Stimulated activated naive CD8-positive, alpha-beta T cell treated with anti-CD3 and anti-CD28 coated beads, Interleukin-15, Interleukin-2, amounts not matched to agents 100 ng/mL and 50 ng/mL, for 24 hours (primary cell): Measurements from ENCODE around the gene SP9.
A peak's percentile ranks its signal among the peaks of the same experiment; 100 is the strongest.
"Not testable (repeated sequence)": the region's sequence is repeated elsewhere in the genome, so short reads cannot be mapped to it uniquely, and the experiment has no call there.

Experiments
- H3K27ac Mint-ChIP-seq: one replicate; pipeline ENCODE4 v1.8.0; 2021; ENCODE audit warnings: mild to moderate bottlenecking, mixed read lengths
- H3K27me3 Mint-ChIP-seq: one replicate; pipeline ENCODE4 v1.8.0; 2021; ENCODE audit warnings: mixed read lengths
- H3K36me3 Mint-ChIP-seq: one replicate; pipeline ENCODE4 v1.8.0; 2021; ENCODE audit warnings: low read depth, mixed read lengths
- H3K4me1 Mint-ChIP-seq: one replicate; pipeline ENCODE4 v1.8.0; 2021; ENCODE audit warnings: low read depth, mixed read lengths
- H3K4me3 Mint-ChIP-seq: one replicate; pipeline ENCODE4 v1.8.0; 2021; ENCODE audit warnings: mild to moderate bottlenecking, mixed read lengths
- H3K9me3 Mint-ChIP-seq: one replicate; pipeline ENCODE4 v1.8.0; 2021; ENCODE audit warnings: mixed read lengths

Gene SP9

DNA sequence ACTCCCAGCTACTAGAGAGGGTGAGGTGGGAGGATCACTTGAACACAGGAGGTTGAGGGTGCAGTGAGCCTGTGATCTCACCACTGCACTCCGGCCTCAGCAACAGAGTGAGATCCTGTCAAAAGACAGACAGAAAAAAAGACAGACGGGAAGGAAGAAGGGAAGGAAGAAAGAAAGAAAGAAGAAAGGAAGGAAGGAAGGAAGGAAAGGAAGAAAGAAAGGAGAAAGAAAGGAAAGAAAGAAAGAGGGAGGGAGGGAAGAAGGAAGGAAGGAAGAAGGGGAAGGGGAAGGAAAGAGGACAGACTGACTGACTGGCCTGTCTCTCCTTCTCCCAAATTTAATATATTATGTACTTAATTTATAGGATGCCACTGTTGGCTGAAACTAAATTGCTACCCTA is 21.6 kb downstream of the SP9 start:
- Mint-ChIP-seq H3K27me3 (no peaks in the 10 kb centered on the region), H3K27ac (no peak overlapping the region), H3K4me3 (no peak overlapping the region), H3K36me3 (peaks cover 22% of the 10 kb centered on the region), H3K4me1 (no peaks in the 10 kb centered on the region), H3K9me3 (no peaks in the 10 kb centered on the region)

DNA sequence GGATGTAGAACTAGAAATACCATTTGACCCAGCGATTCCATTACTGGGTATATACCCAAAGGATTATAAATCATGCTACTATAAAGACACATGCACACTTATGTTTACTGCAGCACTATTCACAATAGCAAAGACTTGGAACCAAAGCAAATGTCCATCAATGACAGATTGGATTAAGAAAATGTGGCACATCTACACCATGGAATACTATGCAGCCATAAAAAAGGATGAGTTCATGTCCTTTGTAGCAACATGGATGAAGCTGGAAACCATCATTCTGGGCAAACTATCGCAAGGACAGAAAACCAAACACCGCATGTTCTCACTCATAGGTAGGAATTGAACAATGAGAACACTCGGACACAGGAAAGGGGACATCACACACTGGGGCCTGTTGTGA is 24.9 kb downstream of the SP9 start:
- H3K27me3 Mint-ChIP-seq, H3K4me3 Mint-ChIP-seq, H3K9me3 Mint-ChIP-seq, H3K4me1 Mint-ChIP-seq, H3K27ac Mint-ChIP-seq: not testable (repeated sequence)
- H3K36me3 Mint-ChIP-seq = peaks cover 39% of the 10 kb centered on the region

DNA sequence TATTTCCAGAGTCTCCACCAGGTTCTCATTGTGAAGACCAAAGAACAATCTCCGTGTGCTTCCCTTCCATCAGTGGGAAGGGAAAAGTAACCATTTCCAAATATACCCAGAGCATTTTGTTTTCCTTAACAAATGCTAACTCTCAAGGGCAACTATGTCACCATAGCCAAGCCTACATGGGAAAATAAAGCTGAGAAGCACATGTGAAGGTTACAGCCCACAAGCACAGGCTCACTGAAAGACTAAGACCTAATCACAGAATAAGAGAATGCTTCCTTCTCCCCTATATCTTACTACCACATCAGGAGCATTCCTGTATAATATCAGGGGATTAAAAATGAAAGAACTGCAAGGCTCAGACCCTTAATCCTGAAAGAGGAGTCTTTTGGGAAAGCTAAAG is 28.2 kb downstream of the SP9 start:
- Mint-ChIP-seq H3K4me3 (no peak overlapping the region), H3K9me3 (peaks cover 18% of the 10 kb centered on the region), H3K27ac (no peak overlapping the region), H3K27me3 (no peaks in the 10 kb centered on the region), H3K36me3 (peaks cover 70% of the 10 kb centered on the region), H3K4me1 (no peaks in the 10 kb centered on the region)

- H3K27me3 Mint-ChIP-seq, H3K27ac Mint-ChIP-seq, H3K4me1 Mint-ChIP-seq, H3K4me3 Mint-ChIP-seq: not testable (repeated sequence)
- Mint-ChIP-seq H3K9me3 (peaks cover 18% of the 10 kb centered on the region), H3K36me3 (peaks cover 75% of the 10 kb centered on the region)
Measured at GRCh38 chr2:174363492-174364225, 28.9 kb downstream of the SP9 start.

DNA sequence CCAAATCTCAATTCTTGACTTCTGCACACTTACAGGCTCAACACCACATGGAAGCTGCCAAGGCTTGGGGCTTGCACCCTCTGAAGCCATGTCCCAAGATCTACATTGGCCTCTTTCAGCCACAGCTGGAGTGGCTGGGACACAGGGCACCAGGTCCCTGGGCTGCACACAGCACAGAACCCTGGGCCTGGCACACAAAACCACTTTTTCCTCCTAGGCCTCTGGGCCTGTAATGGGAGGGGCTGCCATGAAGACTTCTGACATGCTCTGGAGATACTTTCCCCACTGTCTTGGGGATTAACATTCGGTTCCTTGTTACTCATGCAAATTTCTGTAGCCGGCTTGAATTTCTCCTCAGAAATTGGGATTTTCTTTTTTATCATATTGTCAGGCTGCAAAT is 29.9 kb downstream of the SP9 start:
- peaks cover 18% of the 10 kb centered on the region for H3K9me3 Mint-ChIP-seq
- H3K4me1 Mint-ChIP-seq = no peaks in the 10 kb centered on the region
- H3K27me3 Mint-ChIP-seq = no peaks in the 10 kb centered on the region
- peaks cover 78% of the 10 kb centered on the region for H3K36me3 Mint-ChIP-seq
- no peak overlapping the region for H3K27ac Mint-ChIP-seq
- H3K4me3 Mint-ChIP-seq = no peak overlapping the region

GRCh38 chr2:174365571-174365970 is 30.8 kb downstream of the SP9 start:
- peaks cover 18% of the 10 kb centered on the region for H3K9me3 Mint-ChIP-seq
- H3K27me3 Mint-ChIP-seq = no peaks in the 10 kb centered on the region
- H3K27ac Mint-ChIP-seq = no peak overlapping the region
- H3K4me1 Mint-ChIP-seq = no peaks in the 10 kb centered on the region
- H3K4me3 Mint-ChIP-seq = no peak overlapping the region
- peaks cover 81% of the 10 kb centered on the region for H3K36me3 Mint-ChIP-seq

GRCh38 chr2:174368691-174369090 is 33.9 kb downstream of the SP9 start:
- Mint-ChIP-seq H3K27me3 (no peaks in the 10 kb centered on the region), H3K9me3 (peaks cover 15% of the 10 kb centered on the region)

DNA sequence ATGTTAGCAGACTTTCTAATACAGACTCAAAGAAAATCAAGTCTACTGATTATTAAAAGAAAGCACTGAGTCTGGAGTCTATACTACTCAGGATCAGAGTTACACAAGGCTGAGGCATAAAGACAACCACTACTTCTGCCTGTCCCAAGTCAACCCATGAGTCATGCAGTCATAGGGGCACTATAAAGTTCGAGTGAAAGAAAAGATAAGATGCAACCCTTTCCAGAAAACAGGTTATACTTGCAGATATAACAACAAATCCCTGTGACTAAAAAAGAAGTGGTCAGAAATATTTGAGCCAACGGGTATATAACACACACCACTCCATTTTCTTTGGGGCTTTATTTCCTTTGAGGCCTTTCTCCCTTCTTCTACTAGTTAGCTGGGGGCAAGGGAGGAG is 42.2 kb downstream of the SP9 start:
- Mint-ChIP-seq H3K9me3 (no peaks in the 10 kb centered on the region), H3K27ac (no peak overlapping the region), H3K4me3 (no peak overlapping the region), H3K27me3 (no peaks in the 10 kb centered on the region), H3K36me3 (peaks cover 55% of the 10 kb centered on the region), H3K4me1 (no peaks in the 10 kb centered on the region)

More at GRCh38 chr2:174368691-174369090, 33.9 kb downstream of the SP9 start:
- no peak overlapping the region for H3K4me3 Mint-ChIP-seq
- no peak overlapping the region for H3K27ac Mint-ChIP-seq
- no peaks in the 10 kb centered on the region for H3K4me1 Mint-ChIP-seq
- H3K36me3 Mint-ChIP-seq = peaks cover 68% of the 10 kb centered on the region

GRCh38 chr2:174383796-174384195 is 49.0 kb downstream of the SP9 start:
- Mint-ChIP-seq H3K27ac (peak overlapping the region; percentile 49), H3K4me1 (peaks cover 17% of the 10 kb centered on the region), H3K4me3 (no peak overlapping the region), H3K9me3 (no peaks in the 10 kb centered on the region), H3K27me3 (no peaks in the 10 kb centered on the region), H3K36me3 (peaks cover 51% of the 10 kb centered on the region)

GRCh38 chr2:174385201-174385600 is 50.4 kb downstream of the SP9 start:
- Mint-ChIP-seq H3K27me3 (no peaks in the 10 kb centered on the region), H3K9me3 (no peaks in the 10 kb centered on the region), H3K4me1 (peaks cover 23% of the 10 kb centered on the region), H3K36me3 (peaks cover 51% of the 10 kb centered on the region), H3K4me3 (no peak overlapping the region), H3K27ac (no peak overlapping the region)
